Measurements from ENCODE around the gene TRMT1.

DNA sequence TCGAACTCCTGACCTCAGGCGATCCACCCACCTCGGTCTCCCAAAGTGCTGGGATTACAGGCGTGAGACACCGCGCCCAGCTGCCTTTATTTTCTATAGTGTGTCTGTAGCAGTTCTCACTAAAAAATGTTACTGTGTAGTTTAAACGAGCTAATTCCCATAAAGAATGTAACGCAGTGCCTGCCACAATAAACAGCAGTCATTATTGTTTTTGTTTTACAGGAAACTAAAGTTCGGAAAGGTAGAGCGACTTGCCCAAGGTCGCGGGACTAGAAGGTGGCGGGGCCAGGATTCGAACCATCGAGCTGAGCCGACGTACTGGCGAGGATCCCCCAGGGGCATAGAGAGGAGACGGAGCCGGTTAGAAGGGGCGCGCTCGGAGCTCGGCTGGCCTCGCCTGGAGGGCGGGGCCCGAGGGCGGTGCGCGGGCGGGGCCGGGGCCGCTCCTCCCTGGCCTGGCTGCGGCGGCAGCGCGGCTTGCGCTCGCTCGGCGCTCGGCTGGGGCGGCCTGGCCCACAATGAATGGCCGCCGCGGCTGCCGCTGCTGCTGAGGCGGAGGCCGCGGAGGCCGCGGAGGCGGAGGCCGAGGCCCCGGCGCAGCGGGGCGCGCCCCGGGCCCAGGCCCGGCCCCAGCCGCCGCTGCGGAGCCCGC, 1.4 kb upstream of the TRMT1 start, which contains the start of gene NACC1:
- TF ChIP-seq, protein P1, sequence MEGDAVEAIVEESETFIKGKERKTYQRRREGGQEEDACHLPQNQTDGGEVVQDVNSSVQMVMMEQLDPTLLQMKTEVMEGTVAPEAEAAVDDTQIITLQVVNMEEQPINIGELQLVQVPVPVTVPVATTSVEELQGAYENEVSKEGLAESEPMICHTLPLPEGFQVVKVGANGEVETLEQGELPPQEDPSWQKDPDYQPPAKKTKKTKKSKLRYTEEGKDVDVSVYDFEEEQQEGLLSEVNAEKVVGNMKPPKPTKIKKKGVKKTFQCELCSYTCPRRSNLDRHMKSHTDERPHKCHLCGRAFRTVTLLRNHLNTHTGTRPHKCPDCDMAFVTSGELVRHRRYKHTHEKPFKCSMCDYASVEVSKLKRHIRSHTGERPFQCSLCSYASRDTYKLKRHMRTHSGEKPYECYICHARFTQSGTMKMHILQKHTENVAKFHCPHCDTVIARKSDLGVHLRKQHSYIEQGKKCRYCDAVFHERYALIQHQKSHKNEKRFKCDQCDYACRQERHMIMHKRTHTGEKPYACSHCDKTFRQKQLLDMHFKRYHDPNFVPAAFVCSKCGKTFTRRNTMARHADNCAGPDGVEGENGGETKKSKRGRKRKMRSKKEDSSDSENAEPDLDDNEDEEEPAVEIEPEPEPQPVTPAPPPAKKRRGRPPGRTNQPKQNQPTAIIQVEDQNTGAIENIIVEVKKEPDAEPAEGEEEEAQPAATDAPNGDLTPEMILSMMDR (conservative IDR thresholded peaks at IDR 0.05), result no peak
- no peak for TF ChIP-seq ZFX (IDR thresholded peaks at IDR 0.05)

Data from C4-2B (cell line).